ENCODE measurements around the gene COL9A1. TPM values are rescaled to one million over a fixed set of nuclear protein-coding genes. Genes with fewer than 3 reads are reported as not detected.
"Not testable (repeated sequence)": the region's sequence is repeated elsewhere in the genome, so short reads cannot be mapped to it uniquely, and the experiment has no call there.

The COL9A1 gene
- 33.0 TPM for polyA plus RNA-seq (ENCODE audit: insufficient read length)
- long read RNA-seq, donor 1, partial matches to known transcripts, result 0 of 4 reads
- long read RNA-seq, donor 1, other reads (novel, unspliced or antisense), result 0 of 4 reads
- long read RNA-seq, donor 2, transcript COL9A1-201 (32 exons, 3,051 nt), result major isoform, 5 of 23 reads
- long read RNA-seq, donor 2, partial matches to known transcripts, result 18 of 23 reads
- long read RNA-seq, donor 2, other reads (novel, unspliced or antisense), result 0 of 23 reads
- long read RNA-seq, donor 3, partial matches to known transcripts, result 32 of 36 reads
- long read RNA-seq, donor 3, other reads (novel, unspliced or antisense), result 0 of 36 reads
- long read RNA-seq, donor 4, result 0 reads
- long read RNA-seq, donor 5, transcript COL9A1-201 (32 exons, 3,051 nt), result major isoform, 5 of 11 reads
- long read RNA-seq, donor 5, partial matches to known transcripts, result 6 of 11 reads
- long read RNA-seq, donor 5, other reads (novel, unspliced or antisense), result 0 of 11 reads
- long read RNA-seq, donor 6, partial matches to known transcripts, result 0 of 3 reads
- long read RNA-seq, donor 6, other reads (novel, unspliced or antisense), result 0 of 3 reads
- long read RNA-seq, donor 7, transcript COL9A1-201 (32 exons, 3,051 nt), result major isoform, 5 of 27 reads
- long read RNA-seq, donor 7, partial matches to known transcripts, result 22 of 27 reads
- long read RNA-seq, donor 7, other reads (novel, unspliced or antisense), result 0 of 27 reads
- long read RNA-seq, donor 8, result 0 reads

DNA sequence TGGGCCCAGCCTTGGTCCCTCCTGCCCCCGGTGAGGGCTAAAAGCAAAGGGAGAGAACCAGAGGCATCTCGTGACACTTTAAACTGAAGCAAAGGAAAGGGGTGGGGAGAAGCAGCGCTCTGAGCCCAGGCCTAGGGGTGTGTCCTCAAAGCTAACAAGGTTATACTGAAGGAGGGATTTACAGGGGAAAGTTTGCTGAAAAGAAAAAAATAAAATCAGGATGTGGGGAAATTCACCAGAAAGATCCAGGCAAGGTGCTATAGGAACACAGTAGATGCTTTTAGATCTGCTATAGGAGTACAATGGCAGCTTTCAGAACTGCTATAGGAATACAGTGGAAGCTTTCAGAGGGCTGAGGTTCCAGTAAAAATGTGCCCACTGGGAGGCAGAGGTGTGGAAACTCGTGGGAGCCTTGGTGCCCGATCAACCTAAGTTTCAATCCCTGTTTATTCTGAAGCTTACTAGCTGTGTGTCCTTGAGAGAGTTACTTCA, at the start of gene COL9A1:
TSS of gene COL9A1 (minus strand) at position 51 of the 492 bp plus-strand sequence. CDS start 160 bp downstream, outside the sequence.
- no peak for DNase-seq

DNA sequence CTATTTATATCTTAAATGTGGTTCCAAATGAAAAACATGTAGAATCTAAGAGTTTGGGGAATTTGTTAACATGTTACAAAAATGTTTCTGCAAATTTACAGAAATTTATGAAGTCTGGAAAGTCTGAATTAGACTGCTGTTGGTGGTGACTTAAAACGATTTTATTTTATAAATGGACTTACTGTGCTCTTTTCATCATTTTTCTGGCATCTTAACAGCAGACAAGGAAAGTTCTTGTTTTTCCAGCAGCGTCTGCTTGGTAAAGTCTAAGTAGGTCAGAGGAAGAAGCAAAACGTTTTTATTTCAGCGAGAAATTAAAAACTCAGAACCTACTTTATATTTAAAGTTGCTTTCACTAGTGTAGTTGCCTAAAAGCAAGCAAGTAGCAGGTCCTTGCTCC, 48.6 kb upstream of the COL9A1 start:
- DNase-seq, result no peak

DNA sequence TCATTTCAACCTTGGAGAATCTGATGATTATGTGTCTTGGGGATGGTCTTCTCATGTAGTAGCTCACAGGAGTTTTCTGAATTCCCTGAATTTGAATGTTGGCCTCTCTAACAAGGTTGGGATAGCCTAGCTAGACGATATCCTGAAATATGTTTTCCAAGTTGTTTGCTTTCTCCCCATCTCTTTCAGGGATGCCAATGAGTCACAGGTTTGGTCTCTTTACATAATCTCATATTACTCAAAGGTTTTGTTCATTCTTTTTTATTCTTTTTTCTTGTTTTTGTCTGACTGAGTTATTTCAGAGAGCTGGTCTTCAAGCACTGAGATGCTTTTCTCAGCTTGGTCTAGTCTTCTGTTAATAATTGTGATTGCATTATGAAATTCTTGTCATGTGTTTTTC, 42.7 kb upstream of the COL9A1 start:
- DNase-seq, result no peak

DNA sequence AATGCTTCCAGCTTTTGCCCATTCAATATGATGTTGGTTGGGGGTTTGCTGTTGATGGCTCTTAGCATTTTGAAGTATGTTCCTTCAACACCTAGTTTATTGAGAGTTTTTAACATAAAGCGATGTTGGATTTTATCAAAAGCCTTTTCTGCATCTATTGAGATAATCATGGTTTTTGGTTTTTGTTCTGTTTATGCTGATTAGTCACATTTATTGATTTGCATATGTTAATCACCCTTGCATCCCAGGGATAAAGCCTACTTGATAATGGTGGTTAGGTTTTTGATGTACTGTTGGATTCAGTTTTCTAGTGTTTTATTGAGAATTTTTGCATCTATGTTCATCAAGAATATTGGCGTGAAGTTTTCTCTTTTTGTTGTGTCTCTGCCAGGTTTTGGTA, 40.4 kb upstream of the COL9A1 start:
- no peak for DNase-seq

DNA sequence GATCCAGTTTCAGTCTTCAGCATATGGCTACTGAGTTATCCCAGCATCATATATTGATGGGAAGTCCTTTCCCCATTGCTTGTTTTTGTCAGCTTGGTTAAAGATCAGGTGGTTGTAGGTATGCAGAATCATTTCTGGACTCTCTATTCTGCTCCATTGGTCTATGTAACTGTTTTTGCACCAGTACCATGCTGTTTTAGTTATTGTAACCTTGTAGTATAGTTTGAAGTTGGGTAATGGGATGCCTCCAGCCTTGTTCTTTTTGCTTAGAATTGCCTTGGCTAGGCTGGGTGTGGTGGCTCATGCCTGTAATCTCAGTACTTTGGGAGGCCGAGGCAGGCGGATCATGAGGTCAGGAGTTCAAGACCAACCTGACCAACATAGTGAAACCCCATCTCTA, 36.9 kb upstream of the COL9A1 start:
- DNase-seq, result not testable (repeated sequence)

DNA sequence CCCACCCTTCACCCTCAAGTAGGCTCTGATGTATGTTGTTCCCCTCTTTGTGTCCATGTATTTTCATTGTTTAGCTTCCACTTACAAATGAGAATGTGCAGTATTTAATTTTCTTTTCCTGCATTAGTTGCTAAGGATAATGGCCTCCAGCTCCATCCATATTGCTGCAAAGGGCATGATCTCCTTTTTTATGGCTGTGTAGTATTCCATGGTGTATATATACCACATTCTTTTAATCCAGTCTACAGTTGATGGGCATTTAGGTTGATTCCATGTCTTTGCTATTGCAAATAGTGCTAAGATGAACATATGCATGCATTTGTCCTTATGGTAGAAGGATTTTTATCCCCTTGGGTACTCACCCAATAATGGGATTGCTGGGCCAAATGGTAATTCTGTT, 35.9 kb upstream of the COL9A1 start:
- no peak for DNase-seq

DNA sequence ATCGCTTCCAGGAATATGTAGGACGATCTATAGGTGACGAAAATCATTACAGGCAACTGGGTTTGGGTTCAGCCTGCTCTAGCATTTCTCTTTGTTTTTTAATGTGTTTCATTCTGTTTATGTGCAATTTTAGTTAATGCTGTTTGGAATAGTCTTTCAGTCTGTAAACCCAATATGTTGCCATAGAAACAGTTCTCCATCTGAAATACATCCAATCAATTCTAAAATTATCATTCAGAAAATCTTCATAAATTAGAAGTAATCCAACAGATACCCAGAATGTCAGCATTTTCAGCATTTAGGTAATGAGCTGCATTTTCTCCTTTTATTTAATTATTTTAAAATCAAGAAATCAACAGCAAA, 34.8 kb upstream of the COL9A1 start:
- no peak for DNase-seq

DNA sequence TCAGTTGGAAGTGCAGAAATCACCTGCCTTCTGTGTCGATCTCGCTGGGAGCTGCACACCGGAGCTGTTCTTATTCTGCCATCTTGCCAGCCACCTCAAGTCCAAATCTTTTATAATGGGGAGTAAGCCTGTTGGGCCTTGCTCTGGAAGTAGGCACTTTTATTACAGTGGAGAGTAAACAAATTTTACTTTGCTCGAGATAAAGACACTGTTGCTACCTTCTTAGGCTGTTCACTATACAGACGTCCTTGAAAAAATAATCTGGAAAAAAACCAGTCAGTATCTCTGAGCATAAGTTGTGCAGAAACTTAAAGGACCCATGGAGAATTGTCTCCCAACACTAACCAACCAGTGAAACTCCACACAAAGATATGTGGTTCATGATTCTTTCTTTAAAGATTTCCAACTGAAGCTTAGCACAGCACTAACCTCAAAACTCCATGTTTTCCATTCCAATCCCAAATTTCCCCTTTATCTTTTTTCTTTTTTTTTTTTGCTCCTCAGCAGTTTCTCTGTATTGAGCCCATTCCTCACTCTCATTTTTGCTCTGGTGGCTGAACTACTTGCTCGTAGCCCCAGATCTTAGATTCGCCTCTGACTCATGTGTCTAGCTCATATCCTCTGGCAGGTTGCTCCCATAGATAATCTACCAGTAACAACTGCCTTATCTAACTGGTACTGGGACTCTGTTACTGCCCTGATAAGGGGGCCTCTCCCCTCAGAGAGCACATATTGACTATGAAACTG, 34.3 kb upstream of the COL9A1 start:
- DNase-seq, result no peak

DNA sequence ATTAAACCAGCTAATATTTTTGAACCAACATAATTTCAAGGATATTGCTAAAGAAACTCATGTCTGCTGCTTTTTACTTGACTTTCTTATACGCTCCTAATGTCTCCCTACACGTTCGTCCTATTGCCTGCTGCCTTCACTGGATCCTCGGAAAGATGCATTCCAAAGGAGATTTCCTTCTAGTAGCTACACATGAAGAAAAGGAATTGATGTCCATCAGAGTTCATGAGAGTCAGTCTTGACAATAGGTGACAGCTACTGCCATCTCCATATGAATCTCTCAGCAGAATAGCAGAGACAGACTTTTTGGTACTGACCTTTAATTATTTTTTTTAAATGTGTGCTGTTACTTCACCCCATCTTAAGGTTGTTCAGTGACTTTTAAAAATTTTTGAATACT, 24.2 kb upstream of the COL9A1 start:
- DNase-seq, result no peak

DNA sequence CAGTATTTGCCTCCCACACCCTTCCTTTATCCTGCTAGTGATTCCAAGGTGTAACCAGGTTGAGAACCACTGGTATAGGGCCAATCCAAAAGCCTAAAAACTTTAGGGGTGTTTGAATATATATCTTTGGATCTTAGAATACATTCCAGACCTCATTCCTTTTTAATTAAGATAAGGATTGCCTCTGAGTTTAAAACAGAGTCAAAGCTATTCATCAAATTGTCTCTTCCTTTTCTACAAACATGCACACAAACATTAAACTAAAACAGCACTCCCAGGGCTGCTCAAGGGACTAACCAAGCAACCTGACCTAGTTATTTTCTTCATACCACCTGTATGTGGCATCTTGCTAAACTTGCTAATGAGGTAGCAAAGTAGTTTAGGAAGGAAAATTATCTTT, 22.1 kb upstream of the COL9A1 start:
- DNase-seq, result no peak

DNA sequence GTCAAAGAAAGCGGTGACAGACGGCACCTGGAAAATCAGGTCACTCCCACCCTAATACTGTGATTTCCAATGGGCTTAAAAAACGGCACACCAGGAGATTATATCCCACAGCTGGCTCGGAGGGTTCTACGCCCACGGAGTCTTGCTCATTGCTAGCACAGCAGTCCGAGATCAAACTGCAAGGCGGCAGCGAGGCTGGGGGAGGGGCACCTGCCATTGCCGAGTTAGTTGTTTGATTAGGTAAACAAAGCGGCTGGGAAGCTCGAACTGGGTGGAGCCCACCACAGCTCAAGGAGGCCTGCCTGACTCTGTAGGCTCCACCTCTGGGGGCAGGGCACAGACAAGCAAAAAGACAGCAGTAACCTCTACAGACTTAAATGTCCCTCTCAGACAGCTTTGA, 14.9 kb upstream of the COL9A1 start:
- DNase-seq, result not testable (repeated sequence)

DNA sequence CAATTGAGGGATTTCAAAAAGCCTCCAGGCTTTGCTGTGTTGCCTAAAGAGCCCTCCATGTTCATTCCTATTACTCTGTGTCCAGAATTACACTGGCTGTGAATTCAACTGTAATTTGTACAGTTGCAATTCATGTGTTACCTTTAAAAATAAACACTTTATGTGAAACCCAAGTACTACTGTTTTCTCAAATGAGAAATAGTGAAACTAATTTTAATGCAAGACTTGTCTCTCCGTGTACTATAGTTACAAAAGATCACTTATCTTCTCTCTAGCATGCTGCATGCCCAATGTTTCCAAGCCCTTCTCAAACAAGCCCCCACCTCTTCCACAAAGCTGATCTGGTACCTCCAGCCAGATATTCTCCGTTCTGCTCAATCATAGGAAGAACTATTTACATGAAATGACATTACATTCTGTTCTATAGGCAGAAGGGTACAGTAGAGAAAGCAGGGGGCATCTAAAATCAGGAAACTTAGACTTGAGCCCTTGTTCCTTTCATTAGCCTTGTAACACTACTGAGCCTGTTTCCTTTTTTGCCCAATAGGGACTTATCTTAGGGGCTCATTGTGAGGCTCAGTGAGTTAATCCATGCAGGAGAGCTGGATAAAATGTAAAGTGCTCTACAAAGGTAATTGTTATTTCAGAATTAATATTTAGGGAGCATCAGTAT, 12.3 kb upstream of the COL9A1 start:
- DNase-seq, result no peak

DNA sequence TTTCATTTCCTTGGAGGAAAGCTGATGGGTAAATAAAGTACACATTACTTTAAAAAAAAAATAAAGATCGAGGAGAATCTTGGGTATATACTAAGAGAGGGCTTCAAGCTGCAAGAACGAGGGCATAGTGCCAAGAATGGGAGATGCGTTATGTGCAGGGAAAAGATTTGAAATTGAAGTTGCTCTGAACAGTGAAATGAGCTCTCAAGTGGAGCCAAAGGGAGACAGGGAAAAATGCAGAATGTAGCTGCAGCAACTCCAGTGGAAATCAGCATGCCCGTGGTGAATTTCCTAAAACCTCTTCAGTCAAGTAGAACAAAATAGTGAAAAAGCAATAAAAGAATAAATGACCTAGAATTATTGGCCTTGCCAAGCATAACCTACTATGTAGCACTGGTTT, 11.4 kb upstream of the COL9A1 start:
- DNase-seq, result no peak

DNA sequence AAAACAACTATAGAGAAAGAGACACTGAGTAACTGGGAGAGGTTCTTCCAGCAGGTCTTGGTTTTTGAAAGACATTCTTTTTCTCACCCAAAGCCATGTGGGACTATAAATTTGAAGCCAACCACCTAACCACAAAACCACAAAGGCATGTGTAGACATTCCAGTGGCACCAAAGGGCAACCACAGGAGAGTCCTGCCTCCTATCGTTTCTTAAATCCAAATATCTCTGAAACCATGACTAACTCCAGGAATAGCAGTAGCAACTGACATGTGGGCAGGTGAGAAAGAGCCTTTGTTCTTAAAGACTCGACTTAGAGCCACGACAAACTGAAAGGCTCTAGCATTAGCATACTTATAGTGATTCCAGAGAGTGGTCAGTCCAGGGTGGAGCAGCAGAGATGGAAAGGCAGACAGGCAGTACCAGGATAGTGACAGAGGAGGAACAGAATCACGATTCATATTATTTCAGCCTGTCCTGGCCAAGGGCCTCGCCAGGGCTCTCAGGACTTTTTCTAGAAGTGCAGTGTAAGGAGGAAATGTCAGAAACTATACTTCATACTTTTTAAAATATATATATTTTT, 9.4 kb upstream of the COL9A1 start:
- DNase-seq, result no peak

DNA sequence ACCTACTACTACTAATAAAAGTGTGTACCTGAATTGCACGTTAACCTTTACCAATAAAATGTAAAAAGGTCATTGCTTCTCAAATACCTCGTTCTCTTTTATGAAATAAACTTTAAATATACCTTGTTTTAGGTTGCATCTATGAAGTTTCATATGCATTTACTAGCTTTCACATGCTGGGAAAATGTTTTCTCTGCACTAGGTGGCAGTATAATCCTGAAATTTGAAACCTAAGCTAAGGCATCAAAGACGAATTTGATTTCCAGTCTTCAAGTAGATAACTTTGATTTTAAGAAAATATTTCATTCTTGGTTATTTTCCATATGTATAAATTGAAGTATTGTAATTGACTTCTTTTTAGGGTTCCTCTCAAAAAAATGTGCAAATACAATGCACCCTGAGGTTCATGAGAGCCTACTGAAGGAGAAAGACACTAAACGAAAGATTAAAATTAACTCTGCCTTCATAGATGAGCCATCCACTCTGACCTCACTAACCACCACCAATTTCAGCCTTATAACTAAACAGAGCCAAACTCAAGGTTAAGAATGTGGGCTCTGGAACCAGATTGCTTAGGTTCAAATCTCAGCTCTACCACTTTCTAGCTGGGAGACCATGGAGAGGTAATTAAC, 7.3 kb upstream of the COL9A1 start:
- peak; percentile 35 for DNase-seq

DNA sequence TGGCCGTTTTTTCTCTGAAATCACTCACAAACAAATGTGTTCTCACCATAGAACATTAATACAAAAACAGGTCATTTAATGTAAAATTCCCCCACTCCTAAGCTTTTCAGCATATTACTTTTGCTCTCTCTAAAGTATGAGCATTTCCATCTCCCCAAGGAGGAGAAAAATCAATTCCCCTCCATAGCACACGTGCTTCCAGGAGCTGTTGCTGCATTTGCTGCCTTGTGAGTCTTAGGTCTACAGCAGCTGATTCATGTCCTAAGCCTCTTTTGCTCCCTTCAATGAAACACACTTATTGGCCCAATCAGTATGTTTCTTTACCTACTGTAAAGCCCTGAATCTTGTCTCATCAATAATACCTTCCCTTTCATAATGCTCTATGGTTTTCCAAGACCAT, 6.4 kb upstream of the COL9A1 start:
- no peak for DNase-seq

DNA sequence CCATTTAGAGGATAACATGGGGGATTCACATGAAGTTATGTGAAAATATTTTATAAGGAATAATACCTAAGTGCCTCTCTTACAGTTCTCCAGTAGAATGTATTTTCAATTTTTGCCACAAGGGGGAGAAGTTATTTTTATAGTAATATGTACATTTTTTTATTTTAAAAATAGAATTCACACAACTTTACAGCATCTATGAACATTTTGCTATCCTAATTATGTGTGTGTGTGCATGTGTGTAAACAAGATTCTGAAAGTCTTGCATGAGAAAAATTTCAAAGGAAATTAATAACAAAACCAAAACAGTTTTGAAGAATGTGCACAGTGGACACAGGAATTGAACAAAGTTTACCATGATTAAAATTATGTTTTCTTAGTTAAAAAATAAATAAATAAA, 5.3 kb upstream of the COL9A1 start:
- not testable (repeated sequence) for DNase-seq

DNA sequence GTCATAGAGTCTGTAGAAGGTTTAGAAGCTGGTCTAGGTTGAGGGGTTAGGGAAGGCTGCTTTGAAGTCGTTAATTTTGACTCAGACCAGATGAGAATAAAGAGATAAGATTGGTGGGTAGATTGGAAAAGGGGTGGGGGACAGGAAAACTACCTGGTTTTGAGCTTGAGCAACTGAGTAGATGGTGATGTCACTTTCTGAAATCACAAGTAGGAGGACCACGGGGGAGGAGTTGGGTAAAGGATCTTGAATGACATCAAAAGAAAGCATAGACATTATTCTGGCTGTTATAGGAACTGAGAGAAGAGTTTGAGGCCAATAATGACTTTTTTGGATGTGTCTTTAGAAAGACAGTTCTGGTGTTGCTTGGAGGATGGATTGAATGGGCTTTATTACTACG, 4.1 kb upstream of the COL9A1 start:
- DNase-seq, result no peak

DNA sequence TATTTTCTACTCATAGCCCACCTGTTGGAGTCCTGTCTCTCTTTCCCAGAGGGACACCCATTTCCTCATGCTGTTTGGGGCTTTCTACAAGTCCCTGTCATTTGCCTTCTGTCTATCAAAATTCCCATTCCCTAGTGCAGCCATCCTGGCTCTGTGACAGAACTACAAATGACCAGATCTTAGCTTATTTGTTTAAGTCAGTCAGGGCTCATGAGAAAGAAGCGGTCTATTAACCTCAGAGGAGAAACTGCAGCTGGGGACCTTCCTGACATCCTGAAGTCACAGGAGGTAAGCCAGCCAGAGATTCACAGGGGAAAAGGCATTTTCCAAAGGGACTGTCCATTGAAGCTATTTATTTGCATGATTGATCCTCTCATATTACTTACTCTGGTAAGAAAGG, 1.7 kb upstream of the COL9A1 start:
- peak; percentile 46 for DNase-seq

DNA sequence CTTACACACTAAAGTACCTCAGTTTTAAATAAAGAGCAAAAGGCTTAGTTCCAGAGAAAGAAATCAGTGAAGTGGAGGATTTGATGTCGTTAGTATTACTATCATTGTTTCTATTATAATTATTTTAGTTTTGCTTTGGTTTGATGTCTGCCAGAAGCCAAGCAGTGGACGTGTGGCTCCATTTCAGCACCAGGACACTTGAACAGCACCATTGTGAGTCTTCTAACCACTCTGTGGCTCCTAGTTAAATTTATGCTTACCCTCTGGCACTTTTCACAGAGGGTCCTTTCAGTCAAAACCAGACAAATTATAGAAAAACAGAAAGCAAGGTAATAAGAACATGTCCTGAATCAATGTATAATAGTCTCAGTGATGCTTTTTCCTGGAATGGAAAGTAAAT, 3.4 kb downstream of the COL9A1 start:
- peak; percentile 31 for DNase-seq

DNA sequence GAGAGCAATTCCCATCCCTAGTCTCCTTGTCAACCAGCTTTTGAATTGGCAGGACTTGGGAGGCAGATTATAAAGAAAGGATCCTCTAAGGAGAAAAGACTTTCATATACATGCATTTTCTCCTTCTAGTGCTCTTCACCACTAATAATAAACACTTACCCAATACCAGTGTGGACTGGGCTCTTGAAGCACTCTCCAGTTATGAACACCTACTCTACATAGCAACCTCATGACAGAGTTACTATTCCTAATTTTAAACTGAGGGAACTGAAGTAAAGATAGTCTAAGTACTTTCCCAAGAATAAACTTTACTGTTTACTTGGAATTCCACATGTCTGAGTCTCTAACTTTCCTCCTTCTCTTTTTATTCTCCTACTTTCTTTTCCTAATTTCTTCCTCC, 4.8 kb downstream of the COL9A1 start:
- DNase-seq, result no peak
